ENCODE results near the gene SPRING1.

The SPRING1 gene

DNA sequence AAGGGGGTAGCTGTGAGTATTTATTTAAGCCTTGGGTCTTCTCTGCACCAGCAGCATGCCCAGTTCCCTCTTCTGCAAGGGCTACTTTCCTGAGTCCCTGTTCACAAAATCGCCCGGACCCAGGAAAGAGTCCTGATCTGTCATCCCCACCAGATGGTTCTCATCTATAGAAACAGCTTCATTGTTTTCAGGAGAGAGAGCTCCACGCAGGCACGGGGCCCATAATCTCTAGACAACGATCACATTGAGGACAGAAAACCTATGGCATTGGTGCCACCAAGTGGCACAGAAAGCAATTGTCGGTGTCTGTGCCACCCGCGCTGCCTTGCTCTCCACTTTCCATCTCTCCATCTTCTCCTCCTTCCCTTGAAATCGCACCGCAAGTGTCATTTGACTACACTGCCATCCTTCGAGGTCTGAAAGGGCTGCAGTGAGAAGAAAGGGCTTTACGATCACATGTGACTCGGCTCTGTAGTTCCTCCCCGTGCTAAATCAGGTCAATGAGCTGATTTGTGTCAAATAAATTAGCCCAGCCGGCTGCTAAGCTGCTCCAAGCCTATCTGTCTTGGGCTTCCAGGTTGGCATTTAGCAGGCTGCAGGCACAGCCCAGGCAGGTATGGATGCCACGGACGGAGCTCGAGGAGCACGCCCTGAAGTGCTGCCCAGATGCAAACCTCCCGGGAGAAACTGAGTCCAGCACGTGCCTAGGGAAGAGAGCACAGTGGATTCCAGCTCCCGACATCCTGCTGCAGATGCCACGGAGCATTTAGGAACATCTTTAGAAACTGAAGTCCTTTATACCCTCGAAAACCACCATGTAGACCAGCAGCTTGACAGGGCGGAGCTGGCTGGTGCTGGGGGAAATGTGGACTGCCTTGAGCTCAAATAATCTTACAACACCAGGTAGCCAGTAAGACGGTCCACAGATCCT, 28.8 kb downstream of the SPRING1 start:
- peak; percentile 35 to 41 for DNase-seq

DNA sequence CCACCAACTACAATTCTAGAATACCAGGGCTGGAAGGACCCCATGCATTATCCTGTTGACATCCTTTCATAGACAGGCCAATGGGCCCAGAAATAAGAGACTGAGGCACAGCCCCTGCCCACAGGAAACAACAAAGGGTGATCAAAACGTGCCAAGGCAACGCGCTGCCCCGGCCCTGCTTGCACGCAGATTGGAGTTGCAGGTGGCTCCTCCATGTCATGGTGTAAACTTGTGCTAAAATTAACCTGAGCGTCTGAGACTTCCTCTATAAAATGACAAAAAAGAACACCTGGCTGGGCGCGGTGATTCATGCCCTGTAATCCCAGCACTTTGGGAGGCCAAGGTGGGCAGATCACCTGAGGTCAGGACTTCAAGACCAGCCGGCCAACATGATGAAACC, 30.1 kb downstream of the SPRING1 start:
- DNase-seq, result no peak

DNA sequence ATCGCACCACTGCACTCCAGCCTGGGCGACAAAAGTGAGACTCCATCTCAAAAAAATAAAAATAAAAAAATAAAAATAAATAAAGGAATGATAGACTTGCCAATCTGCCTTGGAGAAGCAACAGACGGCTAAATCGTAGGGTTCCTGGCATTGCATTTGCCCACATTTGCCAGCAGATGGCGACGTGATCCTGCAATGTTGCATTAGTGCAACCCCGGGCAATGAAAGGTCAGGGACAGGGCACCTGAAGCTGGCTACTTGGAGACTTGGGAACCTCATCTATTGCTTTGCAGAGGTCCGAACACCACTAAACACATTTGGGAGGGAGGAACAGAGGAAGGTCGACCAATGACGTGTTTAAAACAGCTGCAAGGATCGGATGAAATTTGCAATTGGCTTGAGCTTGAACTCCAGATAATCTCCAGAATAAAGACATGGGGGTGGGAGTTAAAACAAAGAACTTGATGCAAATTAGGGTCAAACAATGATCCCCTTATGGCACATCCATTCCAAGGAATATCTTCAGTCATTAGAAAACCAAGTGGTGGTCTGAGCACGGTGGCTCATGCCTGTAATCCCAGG, 34.6 kb downstream of the SPRING1 start:
- DNase-seq, result peak; percentile 59 to 69

DNA sequence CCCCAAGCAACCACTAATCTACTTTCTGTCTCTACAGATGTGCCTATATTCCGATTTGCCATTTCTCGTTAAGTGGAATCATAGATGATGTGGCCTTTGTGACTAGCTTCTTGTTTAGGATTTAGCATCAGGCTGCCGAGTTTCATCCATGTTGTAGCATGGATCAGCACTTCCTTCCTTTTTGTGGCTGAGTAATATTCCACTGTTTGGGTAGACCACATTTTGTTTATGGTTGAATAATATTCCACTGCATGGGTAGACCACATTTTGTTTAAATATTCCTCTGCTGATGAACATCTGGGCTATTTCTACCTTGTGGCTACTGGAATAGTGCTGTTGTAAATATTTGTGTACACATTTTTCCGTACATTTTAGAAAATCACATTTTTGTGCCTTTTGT, 36.4 kb downstream of the SPRING1 start:
- no peak for DNase-seq

DNA sequence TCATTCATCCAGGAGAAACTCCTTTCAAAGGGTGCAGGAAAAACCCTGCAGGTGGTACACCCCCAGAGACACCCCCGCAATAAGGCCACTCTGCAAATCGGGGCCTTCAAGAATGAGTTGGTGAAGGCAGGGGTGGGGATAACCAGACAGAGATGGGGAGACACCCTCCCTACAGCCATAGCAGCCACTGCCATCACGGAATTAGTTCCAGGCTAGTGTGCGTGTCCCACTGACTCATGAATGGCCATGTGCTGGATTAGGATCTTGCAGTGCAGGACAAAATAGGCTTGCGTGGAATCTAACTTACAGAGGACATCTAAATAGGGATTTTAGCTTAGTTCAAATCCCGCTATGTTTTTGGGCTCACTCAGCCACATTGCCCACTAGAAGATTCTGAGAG, 37.8 kb downstream of the SPRING1 start:
- no peak for DNase-seq

DNA sequence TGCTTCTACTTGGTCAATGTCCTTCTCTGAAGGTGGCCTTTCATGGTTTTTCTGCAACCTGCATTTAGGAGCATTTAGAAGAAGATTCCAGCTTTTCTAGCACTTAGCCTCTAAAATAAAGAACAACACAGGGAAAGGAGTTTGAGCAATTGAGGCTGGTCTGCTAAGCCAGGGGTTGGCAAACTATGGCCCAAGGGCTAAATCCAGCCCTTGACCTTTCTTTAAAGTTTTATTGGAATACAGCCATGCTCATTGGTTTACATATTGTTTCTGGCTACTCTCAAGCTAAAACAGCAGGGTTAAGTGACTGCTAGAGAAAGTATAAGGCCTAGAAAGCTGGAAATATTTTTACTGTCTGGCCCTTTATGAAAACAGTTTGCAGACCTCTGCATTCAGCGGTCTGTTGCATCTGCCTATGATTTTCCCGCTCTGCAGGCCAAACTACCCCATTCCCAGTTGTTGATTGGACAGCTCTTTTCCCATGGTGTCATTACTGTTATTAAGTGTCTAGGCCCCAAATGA, 39.3 kb downstream of the SPRING1 start:
- no peak for DNase-seq

DNA sequence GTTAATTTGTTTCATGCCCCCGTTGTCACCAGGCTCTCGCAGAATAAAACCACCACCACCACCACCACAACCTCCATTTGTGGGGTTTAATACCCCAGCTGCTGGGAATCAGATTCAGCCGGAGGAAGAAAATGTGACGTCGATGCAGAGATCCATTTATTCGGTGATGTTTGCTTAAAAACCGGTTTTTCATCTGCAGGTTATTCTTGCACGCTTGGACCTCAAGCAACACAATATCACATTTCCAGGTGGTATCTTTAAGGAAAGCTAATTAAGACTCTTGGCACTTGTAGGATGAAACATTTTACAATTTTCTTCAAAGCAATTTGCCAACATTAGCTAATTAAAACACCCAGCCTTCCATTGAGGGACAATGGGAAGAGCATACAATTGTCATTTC, 39.8 kb downstream of the SPRING1 start:
- no peak for DNase-seq

DNA sequence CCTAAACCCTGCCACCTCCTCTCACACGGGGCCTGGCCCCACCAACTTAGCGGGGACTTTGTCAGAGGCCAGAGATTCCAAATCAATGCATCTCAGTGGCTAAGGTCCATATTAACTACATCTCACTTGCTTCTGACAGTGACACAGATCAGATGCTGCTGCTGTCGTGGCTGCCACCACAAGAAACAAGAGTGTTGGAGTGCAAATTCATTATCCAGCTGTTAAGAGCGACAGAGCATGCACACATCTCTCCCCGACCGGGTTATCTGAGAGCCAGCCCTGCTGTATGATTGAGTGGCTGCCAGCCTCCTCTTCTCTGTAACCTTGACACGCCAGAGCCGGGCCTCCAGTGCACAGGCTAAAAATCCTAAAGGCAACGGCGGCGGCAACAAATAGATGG, 40.2 kb downstream of the SPRING1 start:
- no peak for DNase-seq

DNA sequence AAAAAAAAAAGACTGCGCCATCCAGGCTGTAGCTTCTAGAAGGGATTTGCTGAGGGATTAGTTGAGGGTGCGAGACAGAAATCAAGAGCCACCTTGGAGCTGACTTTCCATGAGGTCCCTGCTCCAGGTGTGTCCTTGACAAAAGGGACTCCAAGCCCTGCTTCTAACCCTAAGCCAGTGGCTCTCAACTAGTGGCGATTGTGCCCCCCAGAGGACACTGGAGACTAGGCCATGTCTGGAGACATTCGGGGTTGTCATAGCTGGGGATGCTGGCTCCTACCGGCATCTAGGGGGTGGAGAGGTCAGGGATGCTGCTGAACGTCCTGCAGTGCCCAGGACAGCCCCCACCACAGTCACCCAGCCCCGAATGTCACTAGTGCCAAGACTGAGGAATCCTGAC, 40.6 kb downstream of the SPRING1 start:
- no peak for DNase-seq

DNA sequence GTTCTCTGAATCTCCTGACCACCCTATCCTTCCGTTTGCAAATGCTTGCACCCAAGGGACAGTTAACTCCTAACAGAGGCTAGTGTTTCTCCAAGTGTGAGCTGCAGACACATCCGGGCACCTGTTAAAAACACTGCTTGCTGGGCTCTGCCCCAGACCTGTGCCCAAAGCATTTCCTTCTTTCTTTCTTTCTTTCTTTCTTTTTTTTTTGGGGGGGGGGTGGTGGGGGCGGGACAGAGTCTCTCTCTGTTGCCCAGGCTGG, 42.5 kb downstream of the SPRING1 start:
- DNase-seq, result no peak

DNA sequence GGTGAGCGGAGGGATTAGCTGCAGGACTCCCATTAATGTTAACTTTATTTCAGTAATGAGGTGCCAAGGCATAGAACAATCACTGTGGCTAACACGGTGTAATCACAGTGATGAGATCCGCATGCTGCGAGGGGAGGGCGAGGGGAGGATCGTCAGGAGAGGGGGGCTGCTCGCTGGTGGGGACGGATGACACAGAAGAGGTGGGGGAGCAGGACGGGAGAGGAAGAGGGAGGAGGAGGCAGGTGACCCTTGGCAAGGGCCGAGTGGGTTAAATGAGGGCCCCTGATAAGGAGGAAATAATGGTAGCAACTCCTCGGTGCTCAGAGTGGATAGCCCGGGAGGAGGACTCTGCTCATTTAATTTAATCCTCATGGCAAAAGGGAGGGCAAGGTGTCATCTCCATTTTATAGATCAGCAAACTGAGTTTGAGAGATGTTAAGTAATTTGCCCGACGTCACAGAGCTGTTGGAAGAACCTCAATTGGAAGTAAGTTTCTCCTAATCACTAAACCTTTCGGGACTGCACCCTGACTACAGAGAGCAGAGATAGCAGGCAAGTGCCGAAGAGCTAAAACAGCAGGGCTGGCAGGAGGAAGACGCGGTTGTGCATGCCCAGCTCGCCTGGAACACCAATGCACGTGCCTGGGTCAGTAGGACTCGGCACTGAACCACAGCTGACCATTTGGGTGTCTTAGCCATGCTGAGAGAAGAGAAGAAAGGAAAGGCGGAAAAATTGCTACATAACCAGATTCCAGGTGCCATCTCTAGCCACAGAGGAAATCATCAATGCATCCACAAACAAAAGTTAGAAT, 43.0 kb downstream of the SPRING1 start:
- DNase-seq, result no peak

DNA sequence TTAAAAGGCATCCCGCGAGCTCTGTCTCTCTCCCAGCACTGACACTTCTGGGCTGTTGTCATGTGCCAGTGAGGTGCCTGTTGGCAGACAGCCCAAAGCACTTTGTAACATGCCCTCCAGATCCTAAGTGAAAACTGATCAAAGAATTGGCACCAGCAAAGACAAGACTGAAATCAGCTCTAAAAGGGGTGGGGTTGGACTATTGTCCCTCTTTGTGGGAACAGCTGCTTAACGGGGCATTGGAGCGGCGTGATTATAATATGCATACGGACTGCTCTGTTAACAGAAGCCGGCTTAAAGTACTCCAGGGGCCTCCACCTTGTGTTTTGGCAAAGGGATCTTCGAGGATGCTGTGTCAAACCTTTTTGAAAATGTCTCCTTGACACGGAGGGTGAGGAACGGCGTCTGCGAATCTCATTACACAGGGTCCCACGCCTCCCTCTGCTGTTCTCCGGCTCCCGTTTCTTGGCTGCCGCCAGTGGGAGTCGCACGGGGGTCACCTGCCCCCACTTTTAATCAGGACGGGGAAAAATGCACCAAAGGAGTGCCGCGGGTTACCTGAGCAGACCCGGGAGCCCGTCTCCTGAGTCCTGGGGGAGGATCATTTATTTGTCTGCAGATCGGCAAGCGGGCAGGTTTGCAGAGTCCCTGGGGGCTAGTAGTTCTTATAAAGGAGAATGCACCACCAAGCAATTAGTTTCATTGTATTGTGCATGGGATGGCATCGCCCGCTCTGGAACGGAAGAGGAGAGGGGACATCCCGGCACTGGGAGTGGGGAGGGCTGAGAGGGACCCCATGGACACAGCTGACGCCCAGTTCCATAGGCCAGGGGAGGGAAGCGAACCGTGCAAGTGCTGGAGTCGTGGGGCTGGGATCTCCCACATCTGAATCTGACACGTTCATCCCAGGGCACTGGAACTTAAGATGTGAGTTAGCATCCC, 44.3 kb downstream of the SPRING1 start:
- DNase-seq, result no peak

DNA sequence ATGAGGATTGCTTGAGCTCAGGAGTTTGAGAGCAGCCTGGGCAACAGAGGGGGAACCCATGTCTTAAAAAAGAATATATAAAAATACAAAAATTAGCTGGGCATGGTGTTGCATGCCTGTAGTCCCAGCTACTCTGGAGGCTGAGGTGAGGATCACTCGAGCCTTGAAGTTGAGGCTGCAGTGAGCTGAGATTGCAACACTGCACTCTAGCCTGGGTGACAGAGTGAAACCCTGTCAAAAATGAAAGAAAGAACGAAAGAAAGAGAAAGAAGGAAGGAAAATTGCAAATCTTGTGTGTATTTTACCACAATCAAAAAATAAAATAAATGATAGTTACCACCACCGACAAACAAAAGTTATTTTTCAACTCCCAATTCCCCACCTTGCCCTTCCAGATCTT, 45.3 kb downstream of the SPRING1 start:
- no peak for DNase-seq

DNA sequence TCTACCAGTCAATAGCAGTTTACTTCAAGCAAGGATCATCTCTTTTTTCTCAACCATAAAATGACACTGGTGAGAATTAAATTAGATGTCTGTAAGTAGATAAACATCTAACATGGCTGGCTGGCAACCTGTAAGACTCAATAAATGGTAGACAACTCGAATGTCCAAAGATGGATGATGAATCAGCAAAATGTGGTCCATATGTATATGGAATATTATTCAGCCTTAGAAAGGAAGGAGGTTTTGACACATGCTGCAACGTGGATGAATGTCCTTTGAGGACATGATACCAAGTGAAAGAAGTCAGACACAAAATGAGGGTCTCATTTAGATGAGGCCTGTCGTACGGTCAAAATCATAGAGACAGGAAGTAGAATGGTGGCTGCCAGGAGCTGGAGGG, 46.2 kb downstream of the SPRING1 start:
- no peak for DNase-seq

DNA sequence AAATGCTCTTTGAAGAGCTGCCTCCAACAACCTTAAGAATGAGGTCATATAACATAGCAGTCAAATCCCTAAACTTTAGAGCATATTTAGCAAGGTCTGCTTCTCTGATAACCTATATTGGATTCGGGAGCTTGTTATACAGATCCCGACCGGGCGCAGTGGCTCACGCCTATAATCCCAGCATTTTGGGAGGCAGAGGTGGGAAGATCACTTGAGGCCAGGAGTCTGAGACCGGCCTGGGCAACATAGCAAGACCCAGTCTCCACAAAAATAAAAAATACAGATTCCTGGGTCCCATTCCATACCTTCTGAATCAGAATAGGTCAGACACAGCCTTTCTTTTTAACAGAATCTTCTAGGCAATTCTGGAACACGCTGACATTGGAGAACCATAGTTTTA, 46.7 kb downstream of the SPRING1 start:
- no peak for DNase-seq

DNA sequence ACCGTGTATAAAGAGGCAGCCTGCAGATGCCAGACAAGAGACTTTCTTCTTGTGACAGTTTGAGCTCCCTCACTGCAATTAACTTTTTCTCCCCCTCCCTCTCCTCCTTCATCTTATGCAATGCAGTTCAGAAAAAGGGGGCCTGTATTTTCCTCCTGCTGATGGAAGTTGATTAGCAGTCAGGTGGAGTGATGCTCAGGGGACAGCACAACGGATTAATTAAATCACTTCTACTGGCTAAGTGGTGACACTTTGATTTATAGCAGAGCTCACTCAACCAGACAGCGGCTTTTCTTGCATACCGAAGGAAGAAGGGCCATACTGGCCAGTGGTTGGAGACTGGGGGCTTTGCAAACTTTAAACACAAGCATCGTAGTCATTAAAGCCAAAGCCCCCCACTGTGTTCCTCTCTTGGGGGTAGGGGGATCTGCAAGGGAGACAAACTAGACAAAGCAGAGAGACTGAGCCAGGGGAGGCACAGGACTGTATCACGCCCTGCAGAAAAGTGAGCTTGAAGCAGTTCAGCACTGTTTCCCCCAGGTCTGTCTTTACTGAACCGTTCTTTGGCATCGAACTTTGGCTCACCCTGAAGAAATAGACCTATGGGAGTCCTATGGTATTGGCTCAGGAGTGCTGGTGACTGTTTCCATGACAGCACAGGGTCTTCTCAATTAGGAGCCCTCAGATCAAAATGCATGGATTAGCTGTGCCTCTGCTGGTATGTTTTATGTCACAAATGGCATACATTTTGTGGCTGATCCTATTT, 47.7 kb downstream of the SPRING1 start:
- DNase-seq, result no peak

DNA sequence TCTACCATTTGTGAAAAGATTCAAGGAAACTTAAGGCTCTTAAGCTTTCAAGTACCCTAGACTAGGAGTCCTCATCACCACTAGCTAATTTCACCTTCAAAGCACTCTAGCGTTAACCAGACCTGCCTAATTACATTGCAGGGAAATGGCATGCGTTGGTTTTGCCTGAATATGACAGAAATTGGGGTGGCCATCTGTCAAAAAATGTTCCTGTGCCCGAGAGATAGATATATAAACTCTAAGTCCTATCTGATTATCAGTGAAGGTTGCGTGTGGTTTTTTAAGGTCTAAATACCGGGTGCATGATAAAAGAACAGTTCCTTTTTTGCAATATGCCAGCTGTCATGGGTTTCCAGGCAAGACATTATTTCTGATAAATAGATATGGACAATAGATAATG, 48.3 kb downstream of the SPRING1 start:
- no peak for DNase-seq

Data from activated CD4-positive, alpha-beta T cell treated with anti-CD3 and anti-CD28 coated beads for 4 hours (primary cell).